Amniotic stem cell (primary cell): ENCODE data around the gene PRR5.

ENCODE experiments used
- DNase-seq: peaks from one replicate; lab custom pipeline; 2025; lab: John Stamatoyannopoulos, UW

The PRR5 gene

DNA sequence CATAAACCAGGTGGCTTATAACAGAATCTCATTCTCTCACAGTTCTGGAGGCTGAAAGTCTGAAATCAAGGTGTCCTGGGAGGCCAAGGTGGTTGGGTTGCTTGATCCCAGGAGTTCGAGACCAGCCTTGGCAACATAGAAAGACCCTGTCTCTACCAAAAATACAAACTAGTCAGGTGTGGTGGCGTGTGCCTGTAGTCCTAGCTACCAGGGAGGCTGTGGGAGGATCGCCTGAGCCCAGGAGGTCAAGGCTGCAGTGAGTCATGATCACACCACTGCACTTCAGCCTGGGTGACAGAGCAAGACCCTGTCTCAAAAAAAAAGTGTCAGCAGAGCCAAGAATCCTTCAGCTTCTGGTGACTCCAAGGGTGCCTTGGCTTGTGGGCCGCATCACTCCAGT is 8.9 kb upstream of the PRR5 start:
- no peak for DNase-seq

DNA sequence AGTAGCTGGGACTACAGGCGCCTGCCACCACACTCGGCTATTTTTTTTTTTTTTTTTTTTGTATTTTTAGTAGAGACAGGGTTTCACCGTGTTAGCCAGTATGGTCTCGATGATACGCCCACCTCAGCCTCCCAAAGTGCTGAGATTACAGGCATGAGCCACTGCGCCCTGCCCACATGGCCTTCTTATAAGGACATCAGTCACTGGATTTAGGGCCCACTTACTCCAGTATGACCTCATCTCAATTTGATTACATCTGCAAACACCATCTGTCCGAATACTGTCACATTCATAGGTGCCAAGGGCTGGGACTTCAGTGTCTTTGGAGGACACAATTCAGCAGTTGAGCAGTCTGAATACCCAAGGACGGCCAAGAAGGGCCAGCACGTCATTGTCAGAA is 8.2 kb upstream of the PRR5 start:
- no peak for DNase-seq

DNA sequence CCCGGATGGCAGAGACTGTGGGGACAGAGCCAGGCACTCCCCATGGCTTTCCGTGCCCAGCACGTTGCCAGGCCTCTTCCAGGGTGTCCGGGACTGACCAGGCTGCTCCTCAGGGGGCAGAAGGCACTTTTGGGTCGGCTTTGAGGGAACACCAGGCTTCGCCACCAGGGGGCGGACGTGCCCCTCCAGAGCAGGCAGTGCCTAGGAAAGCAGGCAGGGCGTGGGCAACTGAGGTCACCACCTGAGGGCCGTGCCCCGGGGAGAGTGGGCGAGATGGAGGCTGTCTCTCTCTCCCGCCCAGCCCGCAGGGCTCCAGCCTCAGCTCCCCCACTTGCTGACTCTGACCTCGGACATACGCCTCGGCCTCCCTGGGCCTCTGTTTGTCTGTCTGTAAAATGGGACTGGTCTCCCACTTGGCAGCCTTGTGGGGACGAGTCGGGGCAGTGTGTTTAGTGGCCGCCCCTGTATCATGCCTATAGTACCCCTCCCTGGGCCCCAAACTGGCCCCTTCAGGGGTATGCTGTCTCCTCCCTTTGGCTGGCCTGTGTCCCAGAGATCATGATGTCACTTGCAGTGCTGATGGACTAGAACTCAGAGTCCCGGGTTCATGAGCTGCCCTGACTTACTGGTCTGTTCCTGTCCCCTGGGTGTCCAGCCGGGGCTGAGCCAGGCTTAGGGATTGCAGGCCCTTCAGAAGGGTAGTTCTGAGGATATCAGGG is 4.4 kb upstream of the PRR5 start:
- DNase-seq, result peak; percentile 27

DNA sequence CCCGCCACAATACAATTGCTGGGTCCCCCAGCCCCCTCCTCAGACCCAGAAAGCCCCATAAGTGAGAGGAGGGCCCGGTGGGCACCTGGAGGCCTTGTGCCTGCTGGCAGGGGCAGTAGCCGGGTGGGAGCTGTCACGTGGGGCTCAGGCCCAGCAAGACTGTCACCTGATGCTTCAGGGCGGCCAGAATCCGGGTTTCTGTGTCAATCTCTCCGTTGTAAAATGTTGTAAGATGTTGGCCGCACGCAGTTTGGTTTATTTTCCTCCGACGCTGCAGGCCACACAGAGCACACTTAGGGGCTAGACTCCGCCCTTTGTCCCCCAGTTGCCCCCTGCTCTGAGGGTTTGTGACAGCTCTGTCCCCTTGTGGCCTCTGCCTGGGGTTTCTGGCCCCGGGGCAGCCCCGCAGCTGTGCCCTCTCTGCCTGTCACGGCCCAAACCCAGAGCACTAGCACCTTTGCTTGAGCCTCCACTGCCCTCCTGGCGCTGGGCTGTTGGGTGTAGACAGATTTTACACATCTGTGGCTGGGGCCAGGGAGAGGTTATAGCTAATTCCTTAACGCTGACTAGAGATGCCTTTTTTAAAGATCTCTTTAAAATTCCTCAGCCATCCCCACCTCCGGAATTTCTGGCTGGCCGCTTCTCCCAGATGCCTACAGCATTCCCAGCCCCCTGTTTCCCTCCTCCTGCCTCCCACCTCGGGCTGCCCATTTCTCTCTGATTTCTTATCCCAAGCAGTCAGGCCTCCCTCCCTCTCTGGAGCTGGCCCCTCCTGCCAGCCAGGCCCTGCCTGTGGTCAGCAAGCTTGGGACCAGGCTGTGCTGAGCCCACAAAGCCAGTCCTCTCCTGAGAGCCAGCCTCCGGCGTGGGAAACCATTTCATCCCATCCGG is 3.2 kb upstream of the PRR5 start:
- peak; percentile 72 for DNase-seq

DNA sequence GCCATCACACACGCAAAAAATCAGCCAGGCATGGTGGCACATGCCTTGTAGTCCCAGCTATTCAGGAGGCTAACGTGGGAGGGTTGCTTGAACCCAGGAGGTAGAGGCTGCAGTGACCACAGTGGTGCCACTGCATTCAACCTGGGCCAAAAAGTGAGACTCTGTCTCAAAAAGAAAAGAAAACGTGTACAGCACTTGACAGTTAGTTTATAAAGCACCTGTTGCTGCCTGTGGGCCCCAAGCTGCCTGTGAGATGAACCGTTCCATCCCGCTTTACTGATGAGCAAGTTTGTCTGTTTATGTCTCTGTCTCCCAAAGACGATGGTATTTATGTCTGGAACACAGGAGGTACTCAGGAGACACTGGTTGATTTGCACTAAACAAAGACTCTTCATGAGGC is 1.5 kb upstream of the PRR5 start:
- DNase-seq, result no peak

DNA sequence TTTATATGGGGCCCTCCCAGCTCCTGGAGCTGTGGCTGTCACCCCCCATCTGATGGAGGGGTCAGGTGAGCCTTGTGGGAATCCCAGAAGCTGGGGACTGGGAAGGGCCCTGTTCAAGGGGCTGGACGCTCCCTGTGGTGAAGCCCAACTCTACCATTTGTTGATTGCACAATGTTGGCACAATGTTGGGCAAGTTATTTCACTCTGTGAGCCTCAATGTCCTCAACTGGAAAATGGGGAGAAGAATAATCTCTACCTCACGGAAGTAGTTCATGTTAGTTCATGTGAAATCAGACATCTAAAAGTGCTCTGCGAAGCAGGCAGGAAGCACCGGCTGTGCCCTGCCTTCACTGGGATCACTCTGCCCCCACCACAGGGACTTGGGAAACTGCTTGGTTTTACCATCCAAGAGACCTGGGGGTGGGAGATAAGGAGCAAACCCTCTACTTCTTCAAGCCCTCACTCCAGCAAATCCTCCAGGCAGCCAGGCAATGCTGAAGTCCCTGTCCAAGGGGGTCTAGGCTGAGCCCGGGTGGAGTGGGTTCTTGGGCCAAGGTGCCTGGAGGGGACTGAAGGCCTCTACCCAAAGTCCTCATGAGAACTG is 715 bp upstream of the PRR5 start:
- no peak for DNase-seq

DNA sequence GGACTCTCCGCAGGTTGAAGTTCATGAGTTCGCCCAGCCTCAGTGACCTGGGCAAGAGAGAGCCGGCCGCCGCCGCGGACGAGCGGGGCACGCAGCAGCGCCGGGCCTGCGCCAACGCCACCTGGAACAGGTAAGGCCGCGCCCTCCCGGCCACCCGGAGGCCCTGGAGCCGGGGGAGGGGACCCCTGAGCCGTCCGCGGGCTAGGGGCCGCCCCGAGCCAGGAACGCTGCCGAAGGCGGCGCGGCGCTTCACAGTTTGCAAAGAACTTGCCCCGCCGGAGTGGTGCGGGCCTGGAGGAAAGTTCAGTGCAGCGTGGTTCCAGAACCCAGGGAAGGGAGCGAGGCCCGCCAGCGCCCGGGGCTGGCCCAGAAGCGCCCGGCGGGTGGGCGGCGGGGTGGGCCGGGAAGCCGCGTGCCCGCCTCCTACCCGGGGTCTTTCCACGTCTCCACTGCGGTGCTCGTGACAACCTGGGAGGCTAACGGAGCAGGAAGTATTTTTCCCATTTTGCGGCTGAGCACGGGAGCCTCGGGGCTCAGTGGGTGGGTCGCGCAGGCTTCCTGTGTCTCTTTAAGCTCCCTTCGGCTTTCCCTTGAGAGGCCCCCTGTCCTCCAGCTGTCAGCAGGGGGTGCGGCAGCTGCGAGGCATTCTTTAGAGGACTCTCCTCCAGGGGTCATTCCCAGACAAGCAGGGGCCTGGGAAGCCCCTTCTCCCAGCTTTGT is 635 bp downstream of the PRR5 start:
- no peak for DNase-seq

DNA sequence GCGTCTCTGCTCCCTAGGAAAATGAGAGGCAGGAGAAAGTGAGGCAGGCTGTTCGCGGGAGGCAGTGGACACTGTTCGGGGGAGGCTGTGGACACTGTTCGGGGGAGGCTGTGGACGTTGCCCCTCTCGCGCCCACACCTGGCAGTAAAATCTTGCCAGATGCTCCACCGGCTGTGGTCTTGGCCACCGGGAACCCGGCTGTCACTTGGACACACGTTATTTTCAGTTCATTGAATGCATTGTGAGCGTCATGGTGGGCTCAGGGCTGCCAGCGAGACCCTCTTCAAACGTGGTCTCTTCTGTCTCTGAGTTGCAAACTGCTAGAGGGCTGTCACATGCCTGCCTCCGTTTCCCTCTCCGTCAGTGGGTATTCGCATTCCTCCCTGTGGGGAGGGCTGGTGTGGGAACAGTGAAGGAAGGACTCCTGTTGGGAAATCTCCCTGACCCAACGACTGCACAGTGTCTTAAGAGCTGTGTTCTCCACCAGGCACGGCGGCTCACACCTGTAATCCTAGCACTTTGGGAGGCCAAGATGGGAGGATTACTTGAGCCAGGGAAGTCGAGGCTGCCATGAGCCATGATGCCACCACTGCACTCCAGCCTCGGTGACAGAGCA is 1.4 kb downstream of the PRR5 start:
- DNase-seq, result no peak

DNA sequence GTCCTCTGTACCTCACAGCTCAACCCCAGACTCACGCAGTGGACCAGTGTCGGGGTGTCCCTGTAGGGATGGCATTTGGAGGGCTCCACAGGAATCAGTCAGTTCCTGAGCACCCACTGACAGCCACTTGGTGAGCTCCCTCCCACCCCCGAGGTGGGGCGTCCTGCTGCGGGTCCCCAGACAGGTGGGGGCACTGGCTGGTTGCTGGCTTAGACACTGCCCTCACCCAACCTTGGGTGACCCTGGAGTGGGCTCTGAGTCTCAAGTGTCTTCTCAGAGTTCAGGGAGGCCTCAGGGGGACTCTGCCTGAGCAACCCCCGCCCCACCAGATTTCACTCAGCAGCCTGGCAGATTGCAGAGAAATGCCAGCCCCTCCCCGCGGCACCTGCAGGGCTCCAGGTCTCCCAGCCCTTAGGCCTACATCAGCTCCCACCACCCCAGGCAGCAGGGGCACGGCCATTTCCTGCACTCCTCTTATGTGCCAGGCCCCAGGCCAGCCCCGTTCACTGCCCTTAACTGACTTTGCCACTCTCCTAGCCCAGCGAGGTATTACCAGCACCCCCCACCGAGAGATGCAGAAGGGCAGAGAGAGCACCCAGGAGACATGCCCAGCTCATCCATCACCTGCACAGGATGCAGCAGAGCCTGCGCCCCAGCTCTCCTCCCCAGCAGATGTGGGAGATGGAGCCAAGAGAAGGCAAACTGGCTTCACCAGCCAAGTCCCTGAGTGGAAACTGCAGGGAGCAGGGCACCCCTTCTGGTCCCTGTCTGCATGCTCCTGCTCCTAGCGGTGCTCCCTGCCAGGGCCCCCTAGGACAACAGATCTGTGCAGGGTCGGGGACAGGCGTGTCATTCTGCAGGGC is 2.4 kb downstream of the PRR5 start:
- no peak for DNase-seq

DNA sequence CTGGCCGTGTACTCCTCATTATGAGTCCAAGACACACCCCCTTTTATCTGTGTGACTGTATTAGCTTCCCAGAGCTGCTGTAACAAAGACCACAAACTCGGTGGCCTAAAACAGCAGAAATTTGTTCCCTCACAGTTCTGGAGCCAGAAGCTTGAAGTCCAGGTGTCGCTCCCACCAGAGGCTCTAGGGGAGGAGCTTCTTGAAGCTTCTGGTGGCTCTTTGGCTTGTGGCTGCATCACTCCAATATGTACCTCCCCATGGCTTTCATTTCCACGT is 3.0 kb downstream of the PRR5 start:
- no peak for DNase-seq

DNA sequence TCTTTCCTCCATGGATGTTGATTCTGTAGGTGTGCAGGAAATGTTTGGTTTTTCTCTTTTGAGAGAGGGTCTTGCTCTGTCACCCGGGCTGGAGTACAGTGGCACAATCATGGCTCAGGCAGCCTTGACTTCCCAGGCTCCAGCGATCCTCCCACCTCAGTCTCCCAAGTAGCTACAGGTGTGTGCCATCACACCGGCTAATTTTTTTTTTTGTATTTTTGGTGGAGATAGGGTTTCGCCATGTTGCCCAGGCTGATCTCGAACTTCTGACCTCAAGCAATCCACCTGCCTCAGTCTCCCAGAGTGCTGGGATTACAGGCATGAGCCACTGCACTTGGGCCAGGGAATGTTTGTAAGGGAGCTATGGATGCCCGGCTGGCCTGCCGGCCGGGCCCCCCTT is 4.5 kb downstream of the PRR5 start:
- DNase-seq, result no peak

DNA sequence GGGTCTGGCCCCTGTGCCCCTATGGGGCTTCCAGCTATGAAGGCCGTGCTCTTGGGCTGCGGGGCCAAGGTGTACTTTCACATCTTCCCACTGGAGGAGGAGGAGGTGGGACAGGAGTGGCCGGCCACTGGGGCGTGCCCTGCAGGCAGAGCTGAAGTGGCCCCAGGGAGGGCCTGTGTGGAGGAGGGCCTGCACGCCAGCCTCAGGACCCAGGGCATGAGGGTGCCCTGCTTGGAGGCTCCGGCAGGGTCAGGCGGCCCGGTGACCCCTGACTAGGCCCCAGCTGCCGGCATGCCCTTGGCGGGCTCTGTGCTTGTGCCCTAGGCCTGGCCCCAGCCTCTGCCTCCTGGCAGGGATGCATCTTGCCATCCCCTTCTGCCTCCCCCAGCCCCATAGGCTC is 5.2 kb downstream of the PRR5 start:
- no peak for DNase-seq

DNA sequence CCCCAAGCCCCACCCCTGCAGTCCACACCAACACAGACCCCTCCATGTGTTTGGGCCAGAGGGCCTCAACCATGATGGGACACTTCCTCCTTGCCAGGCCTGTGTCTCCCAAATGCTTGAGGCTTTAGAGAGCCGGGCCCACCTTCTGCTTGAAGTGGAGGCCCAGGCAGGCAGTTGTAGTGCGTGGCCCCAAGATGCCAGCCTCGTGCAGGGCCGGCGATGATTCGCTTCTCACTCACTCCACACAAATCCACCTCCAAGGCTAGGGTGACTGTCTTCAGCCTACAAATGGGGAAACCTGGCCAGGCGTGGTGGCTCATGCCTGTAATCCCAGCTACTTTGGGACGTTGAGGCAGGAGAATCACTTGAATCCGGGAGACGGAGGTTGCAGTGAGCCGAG is 5.7 kb downstream of the PRR5 start:
- no peak for DNase-seq

DNA sequence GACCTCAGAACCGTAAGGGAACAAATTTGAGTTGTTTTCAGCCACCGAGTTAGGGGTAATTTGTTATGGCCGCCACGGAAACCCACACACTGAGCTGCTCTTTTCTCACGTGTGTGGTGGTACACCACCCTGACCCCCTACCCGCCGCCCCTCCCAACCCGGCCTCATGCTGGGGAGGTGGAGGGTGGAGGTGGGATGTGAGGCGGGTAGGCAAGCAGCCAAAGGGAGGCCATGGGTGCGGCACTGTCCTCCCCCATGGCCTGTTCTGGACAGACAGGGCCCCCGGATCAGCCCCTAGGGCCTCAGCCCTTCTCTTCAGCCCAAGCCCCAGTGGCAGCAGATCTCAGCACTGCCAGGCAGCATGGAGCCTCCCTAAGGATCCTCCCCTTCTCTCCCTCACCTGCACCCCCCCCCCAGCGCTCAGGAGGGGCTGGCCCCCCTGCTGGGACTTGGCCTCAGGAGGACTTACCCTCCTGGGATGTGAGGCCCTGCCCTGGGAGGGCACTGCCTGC is 7.9 kb downstream of the PRR5 start:
- no peak for DNase-seq

DNA sequence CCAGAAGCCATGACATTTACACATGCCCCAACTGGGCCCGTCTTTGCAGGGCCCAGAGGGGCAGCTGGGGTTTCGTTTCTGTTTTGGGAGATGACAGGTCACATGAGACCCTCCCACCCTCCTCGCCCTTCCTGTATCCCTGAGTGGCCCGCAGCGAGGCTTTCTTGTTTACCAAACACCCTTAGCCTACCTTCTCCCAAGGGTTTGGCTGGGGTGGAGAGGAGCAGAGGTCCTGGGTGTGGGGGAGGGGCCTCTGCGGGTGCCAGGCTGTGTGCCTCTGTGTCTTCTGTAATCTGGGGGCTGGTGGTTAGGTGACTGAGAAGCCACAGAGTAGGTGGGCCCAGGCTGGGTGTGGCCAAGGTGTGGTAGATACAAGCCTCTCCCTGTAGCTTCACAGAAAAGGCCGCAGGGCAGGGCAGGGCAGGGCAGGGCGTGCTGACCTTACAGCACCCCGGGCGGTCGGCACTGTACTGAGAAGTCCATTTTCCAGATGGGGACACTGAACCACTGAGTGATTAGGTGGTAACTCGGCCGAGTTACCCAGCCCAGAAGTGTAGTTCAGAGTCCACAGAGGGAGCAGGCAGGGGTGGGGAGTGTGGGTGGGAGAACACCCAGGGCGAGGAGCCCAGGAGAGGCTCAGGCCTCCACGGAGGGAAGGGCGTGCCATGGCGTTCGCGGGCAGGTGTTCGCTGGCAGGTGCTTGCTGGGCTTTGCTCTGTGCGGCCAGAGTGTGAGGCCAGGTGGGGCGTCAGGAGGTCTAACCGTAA is 8.7 kb downstream of the PRR5 start:
- DNase-seq, result no peak

DNA sequence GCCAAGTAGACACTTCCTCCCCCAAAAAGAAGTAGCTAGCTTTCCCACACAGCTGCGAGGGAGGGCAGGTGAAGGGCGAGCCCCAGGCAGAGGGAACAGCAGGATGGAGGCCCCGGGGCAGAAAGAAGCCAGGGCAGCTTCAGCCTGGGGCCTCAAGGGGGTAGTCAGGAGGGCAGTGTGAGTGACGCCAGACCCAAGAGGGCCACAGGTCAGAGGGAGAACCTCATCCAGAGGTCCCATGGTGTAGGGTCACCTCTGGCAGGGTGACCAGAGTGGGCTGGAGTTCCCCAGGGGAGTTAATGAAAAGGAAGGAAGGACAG is 9.2 kb downstream of the PRR5 start:
- no peak for DNase-seq

DNA sequence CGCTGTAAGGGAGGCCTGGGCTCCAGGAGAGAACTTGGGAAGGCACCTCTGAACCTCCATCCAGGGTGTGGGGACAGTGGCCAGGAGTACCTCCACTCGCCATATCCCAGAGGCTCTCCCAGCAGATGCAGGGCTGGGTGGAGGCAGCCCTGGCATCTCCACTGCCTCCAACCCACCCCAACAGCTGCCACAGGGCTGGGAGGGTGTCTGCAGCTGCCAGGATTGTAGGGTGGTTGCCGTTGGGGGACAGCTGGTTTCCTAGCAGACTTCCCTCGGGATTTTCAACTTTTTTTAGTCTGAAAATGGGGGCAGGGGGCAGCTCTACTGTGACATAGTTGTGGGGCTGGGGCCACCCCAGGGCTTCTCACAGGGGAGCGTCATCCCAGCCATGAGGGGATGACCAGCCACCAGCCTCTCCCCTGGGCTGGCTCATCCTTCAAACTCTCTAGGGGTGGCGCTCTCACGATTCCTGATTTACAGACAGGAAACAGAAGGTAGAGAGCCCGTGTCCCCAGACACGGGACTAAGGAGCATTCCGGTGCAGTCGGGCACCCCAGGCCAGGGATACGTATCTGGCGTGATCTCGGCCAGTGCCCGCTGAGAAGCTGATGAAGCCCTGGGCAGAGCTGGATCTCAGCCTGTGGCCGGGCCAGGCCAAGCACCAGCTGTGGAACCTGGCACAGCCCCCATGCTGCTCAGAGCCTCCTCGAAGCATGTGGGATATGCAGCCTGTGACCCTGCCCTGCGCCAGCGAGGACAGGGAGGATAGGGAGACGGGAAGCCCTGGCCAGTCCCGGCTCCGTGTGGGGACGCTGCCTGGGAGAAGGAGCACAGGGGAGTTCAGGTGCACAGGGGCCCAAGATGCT is 9.9 kb downstream of the PRR5 start:
- DNase-seq, result no peak

DNA sequence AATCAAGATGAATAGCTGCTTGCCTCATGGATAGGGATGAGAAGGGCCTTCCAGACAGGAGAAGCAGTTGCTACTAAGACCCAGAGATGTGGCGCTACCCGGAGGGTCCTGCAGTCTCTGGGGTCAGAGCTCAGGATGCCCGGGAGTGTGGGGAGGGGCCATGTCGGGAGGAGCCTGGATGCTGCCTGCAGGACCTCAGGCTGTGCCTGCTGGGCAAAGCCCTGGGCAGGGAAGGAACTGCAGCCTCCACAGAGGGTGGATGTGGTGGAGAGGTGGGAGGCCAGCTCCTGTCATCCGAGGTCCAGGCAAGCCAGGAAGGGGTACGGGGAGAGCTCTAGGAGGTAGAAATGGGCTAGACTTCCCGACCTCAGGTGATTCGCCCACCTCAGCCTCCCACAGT is 11.0 kb downstream of the PRR5 start:
- no peak for DNase-seq

DNA sequence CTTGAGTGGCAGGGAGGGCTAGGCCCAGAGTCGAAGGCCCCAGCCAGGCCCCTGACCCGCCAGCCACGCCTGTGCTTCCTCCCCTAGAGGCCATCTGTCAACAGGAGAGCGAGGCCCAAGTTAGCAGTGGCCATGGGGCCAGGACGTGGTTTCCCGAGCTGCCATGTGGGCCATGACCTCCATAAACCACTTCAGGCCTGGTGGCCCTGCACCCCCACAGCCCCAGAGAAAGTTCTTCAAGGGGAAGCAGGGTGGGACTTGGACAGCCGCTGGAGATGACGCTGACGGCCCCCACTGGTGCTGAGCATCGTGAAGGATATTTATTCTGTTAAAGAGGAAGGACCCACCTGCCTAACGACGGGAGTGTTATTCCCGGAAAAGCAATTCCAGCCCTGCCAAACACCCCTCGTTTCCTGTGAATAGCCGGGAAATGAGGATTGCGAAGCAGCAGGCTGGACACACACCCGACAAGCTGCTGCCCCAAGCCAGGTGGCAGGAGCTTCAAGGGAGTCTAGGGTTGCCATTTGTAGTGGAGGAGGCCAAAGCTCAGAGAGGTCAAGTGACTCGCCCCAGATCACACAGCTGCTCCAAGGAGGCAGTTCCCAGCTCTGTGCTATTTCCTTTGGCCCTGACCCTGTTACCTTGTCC is 12.8 kb downstream of the PRR5 start:
- DNase-seq, result no peak
